Epithelial cell of proximal tubule (primary cell): ENCODE data around the gene OOSP3. TPM values are rescaled to one million over a fixed set of nuclear protein-coding genes. Genes with fewer than 3 reads are reported as not detected.

Experiments used
- DNase-seq: peaks from one replicate; pipeline ENCODE4 v3.0.0-alpha.2; 2011; ENCODE audit warnings: low read depth
- H3K4me3 ChIP-seq: 2 replicates; pipeline ENCODE4 v1.5.1; 2011; ENCODE audit warnings: low read depth, mild to moderate bottlenecking, low read length
- total RNA-seq: library from RNA; depleted of rRNA; stranded (reverse); fragments of >200 nt; gene quantifications from 2 replicates; pipeline ENCODE4 v1.2.3, GENCODE V29; 2015
- TF ChIP-seq, protein P1 (sequence below): conservative IDR thresholded peaks from 2 replicates; pipeline ENCODE4 v1.5.1; 2012; ENCODE audit warnings: low read depth, mild to moderate bottlenecking, low read length

OOSP3 gene
- total RNA-seq, 1 donor from 2014 or later = not detected

DNA sequence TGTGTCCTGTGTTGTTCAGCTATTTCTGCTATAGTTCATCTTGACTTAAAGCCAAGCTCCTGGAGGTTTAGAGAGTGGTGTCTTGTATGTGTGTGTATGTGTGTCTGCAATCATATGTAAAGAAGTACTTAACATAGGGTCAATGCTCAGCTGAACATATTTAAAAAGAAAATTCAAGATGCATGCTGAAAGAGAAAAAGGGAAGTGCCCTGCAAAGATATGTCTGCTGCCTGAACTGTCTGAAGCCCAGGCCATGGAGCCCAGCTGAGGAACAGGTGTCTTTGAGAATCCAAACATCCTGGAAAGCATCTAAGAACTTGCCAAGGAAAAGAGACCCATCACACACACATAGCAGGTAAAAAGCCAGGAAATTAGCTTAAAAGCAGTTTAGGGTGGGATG, 18.9 kb upstream of the OOSP3 start:
- TF ChIP-seq, protein P1, sequence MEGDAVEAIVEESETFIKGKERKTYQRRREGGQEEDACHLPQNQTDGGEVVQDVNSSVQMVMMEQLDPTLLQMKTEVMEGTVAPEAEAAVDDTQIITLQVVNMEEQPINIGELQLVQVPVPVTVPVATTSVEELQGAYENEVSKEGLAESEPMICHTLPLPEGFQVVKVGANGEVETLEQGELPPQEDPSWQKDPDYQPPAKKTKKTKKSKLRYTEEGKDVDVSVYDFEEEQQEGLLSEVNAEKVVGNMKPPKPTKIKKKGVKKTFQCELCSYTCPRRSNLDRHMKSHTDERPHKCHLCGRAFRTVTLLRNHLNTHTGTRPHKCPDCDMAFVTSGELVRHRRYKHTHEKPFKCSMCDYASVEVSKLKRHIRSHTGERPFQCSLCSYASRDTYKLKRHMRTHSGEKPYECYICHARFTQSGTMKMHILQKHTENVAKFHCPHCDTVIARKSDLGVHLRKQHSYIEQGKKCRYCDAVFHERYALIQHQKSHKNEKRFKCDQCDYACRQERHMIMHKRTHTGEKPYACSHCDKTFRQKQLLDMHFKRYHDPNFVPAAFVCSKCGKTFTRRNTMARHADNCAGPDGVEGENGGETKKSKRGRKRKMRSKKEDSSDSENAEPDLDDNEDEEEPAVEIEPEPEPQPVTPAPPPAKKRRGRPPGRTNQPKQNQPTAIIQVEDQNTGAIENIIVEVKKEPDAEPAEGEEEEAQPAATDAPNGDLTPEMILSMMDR = no peak
- no peak for DNase-seq

DNA sequence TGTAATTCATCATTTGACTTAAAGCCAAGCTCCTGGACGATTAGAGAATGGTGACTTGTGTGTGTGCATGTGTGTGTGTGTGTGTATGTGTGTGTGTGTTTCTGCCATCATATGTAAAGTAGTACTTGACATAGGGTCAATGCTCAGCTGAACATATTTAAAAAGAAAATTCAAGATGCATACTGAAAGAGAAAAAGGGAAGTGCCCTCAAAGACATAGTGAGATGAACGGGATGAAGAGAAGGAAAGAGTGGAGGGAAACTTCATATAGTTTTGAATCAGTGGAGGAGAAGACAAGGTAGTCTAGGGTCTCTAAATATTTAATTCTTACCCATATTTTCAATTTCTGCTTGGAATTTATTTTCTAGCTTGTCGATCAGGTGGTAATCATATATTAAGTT, 16.3 kb upstream of the OOSP3 start:
- DNase-seq = no peak
- TF ChIP-seq, protein P1 = no peak
- no peak overlapping the region for H3K4me3 ChIP-seq

More for the DNA sequence above, 18.9 kb upstream of the OOSP3 start:
- no peak overlapping the region for H3K4me3 ChIP-seq

- TF ChIP-seq, protein P1 = no peak
- peak; percentile 74 for DNase-seq
- no peak overlapping the region for H3K4me3 ChIP-seq
Observed at GRCh38 chr11:59865031-59865430, 13.6 kb upstream of the OOSP3 start.

DNA sequence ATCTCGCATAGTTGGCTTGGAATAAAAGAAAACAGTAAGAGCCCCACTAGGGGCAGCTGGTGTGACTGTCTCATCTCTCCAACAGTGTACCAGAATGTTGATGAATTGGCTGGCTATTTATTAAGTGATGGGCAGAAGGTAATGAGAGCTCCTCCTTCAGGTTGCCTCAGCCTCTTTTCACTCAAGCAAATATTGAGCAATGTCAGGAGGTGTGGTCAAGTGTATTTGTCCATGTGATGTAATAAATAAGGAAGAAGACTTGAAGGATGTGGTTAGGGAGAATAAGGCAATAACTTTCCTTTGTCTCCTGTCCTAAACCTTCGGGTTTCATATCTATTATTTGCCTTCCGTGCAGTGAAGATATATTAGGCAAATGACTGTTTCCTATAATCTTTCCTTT, 12.2 kb upstream of the OOSP3 start, which contains the start of gene TCN1:
TSS of gene TCN1 (minus strand) at position 91 of the 400 bp plus-strand sequence. CDS start at position 74, 17 bp downstream.
- H3K4me3 ChIP-seq = no peak within 1 kb of the TSS
- DNase-seq = peak; percentile 71
- TF ChIP-seq, protein P1 = peak; percentile 40

- no peak for DNase-seq
- H3K4me3 ChIP-seq = no peak overlapping the region
- TF ChIP-seq, protein P1 = no peak
Observed at GRCh38 chr11:59866836-59867235, 11.7 kb upstream of the OOSP3 start.

DNA sequence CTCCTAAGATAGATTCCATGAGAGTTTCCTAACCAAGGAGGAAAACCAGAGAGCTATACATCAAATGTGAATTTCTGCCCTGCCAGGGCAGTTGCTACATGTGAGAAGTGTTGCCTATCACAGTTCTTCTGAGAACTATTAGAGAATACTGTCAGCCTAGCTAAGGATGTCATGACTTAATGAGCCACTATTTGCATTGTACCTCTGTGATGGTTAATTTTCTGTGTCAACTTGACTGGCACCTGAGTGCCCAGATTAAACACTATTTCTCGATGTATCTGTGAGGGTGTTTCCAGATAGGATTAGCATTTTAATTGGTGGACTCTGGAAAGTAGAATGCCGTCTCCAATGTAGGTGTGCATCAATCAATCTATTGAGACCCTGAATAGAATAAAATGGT, 10.6 kb upstream of the OOSP3 start:
- TF ChIP-seq, protein P1 = no peak
- H3K4me3 ChIP-seq = no peak overlapping the region
- no peak for DNase-seq

- no peak for DNase-seq
Observed at GRCh38 chr11:59872076-59872475, 6.5 kb upstream of the OOSP3 start.

More at GRCh38 chr11:59872076-59872475, 6.5 kb upstream of the OOSP3 start:
- H3K4me3 ChIP-seq = no peak overlapping the region
- TF ChIP-seq, protein P1 = no peak
